Upper lobe of left lung (tissue), 4 donors: ENCODE data around the gene KCNIP4.

Experiments used
- CTCF ChIP-seq, 6 experiments: fragments of 450-650 bp in 4 of 6; fragments of 200-600 bp in 2 of 6; sonication (generic) in 2 of 6; IDR thresholded peaks; one replicate each; pipeline ENCODE4 v1.5.1; 2016 to 2019; ENCODE audit warnings: antibody characterized with exemption in 6 of 6
- EP300 ChIP-seq, 4 donors: sonication (generic); formaldehyde crosslinking; IDR thresholded peaks; one replicate each; pipeline ENCODE4 v1.5.1; 2017; ENCODE audit warnings: antibody characterized with exemption in 4 of 4, control low read depth in 2 of 4
- POLR2A ChIP-seq, 4 donors: fragments of 450-650 bp; IDR thresholded peaks; one replicate each; pipeline ENCODE4 v1.5.1; 2016 to 2017; ENCODE audit warnings: antibody characterized with exemption in 4 of 4, mild to moderate bottlenecking in 2 of 4
- POLR2AphosphoS5 ChIP-seq, 2 donors: sonication (generic); formaldehyde crosslinking; IDR thresholded peaks; one replicate each; pipeline ENCODE4 v1.5.1; 2017; ENCODE audit warnings: antibody characterized with exemption in 2 of 2

GRCh38 chr4:21090094-21090666 lies 858.4 kb downstream of the KCNIP4 start:
- no peak for TF ChIP-seq CTCF (IDR thresholded peaks at IDR 0.05)
- TF ChIP-seq POLR2AphosphoS5 (IDR thresholded peaks at IDR 0.05) = no peak
- TF ChIP-seq POLR2A (IDR thresholded peaks at IDR 0.05) = no peak
- TF ChIP-seq EP300 (IDR thresholded peaks at IDR 0.05) = no peak
